Adipose tissue (tissue), 3 donors: ENCODE results near the gene TTC7B. TPM values are rescaled to one million over a fixed set of nuclear protein-coding genes. Genes with fewer than 3 reads are reported as not detected.

ENCODE experiments used
- H3K27ac ChIP-seq: one replicate; pipeline ENCODE4 v1.5.1; 2013; ENCODE audit warnings: low read depth, low read length
- WGBS, 3 donors: extraction: QIAGEN DNeasy Blood & Tissue Kit; methylation state at CpG; one replicate each; pipeline ENCODE4 v1.1.7; 2013; 5-methylcytosine and 5-hydroxymethylcytosine counted together
- polyA plus RNA-seq, 3 donors: library from polyadenylated mRNA; stranded (reverse); fragments of 200-250 nt; gene quantifications; one replicate each; pipeline ENCODE4 v1.2.3, GENCODE V29; 2013
- donor health status: healthy with polysubstance abuse.
- donor health status: Bipolar disorder and iron deficiency.
- donor health status: healthy.

The TTC7B gene
- polyA plus RNA-seq, 3 donors: 14.1 to 35.1 (median 19.7) TPM

GRCh38 chr14:90545966-90546751 lies 270.1 kb downstream of the TTC7B start:
- H3K27ac ChIP-seq: no peak overlapping the region

GRCh38 chr14:90545382-90545781 lies 270.8 kb downstream of the TTC7B start:
- H3K27ac ChIP-seq: no peak overlapping the region
- WGBS, 3 donors: 87 to 100% (median 95%) methylated on average over 3 of the region's 3 CpGs

More at GRCh38 chr14:90545966-90546751, 270.1 kb downstream of the TTC7B start:
- WGBS, 3 donors: 33 to 81% (median 69%) methylated on average over 10 of the region's 10 CpGs

DNA sequence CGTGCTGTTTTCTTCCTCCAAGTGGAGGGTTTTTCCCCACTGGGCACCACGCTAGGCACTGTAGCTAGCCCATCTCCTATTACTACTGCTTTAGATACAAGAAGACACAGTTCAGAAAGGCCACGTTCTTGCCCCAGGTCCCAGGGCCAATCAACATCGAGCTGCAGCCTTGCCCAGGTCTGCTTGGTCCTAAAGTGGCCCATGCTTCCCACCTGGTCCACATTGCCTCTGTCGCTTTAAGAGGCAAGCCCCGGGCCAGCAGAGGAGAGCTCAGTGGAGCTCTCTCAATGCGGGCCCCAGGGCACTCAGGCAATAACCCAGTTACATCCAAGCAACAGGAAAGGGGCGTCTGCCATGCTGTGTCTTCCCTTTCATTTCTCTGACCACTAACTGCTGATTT lies 271.3 kb downstream of the TTC7B start:
- WGBS, 3 donors: 88 to 95% (median 88%) methylated on average over 8 of the region's 8 CpGs
- H3K27ac ChIP-seq: no peak overlapping the region

DNA sequence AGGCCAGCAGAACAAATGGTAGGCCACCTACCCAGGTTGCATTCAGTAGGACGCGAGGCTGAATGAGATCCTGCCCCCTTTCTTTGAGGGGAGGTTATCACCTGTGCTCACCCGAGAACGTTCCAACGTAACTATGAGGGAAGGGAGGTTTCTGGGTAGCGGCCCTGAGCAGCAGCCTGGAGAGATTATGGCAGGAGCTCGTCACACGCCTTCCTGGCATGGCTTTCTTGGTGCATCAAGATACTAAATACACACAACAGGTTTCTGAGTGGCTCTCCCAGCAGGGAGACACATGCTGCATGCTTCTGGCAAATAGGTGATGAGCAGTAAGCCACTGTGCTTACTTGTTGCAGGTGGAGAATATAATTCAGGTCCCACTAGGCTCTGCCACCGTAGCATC lies 271.7 kb downstream of the TTC7B start:
- H3K27ac ChIP-seq: no peak overlapping the region
- whole genome bisulfite sequencing, 3 donors: 95 to 98% (median 95%) methylated on average over 9 of the region's 9 CpGs

- no peak overlapping the region for H3K27ac ChIP-seq
Measured at GRCh38 chr14:90543876-90544275, 272.4 kb downstream of the TTC7B start.

DNA sequence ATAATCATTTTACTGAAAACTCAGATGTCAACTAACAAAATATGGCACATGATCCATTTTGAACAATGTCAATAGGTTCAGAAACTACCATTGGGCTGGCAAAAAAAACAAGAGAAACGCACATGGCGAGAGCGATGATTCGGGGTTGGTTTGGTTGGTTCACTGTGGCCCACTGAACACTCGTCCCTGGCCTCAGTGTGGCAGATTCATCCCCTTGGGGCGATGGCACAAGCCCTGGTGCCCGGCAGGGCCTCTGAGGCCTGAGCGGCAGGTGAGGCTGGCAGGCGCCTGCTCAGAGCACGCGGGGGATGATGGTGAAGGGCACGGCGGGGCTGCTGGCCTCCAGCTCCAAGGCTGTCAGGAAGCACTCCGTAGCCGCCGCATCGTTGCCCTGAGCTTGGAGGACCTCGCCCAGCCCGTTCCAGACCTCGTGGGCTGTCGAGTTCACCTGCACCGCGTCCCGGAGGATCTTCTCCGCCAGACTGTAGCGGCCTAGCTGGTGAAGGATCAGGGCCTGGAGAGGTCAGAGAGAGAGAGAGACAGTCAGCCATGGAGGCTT lies 275.1 kb downstream of the TTC7B start:
- 96 to 98% (median 96%) methylated on average over 26 of the region's 26 CpGs for WGBS, 3 donors
- no peak overlapping the region for H3K27ac ChIP-seq

More at GRCh38 chr14:90543876-90544275, 272.4 kb downstream of the TTC7B start:
- 94 to 96% (median 96%) methylated on average over 6 of the region's 6 CpGs for WGBS, 3 donors

- 90 to 94% (median 93%) methylated on average over 4 of the region's 4 CpGs for WGBS, 3 donors
Measured at GRCh38 chr14:90540437-90540836, 275.8 kb downstream of the TTC7B start.

DNA sequence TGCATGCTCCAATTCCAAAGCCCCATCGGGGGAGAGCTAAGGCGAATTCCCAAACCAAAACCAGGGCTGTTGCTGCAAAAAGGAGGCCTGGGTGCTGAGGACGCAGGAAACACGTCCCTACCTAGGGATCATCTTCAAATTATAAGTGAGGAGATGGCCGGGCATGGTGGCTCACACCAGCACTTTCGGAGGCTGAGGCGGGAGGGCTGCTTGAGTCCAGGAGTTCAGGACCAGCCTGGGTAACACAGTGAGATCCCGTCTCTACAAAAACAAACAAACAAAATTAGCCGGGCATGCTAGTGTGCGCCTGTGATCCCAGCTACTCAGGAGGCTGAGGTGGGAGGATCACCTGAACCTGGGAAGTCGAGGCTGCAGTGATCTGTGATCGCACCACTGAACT lies 276.2 kb downstream of the TTC7B start:
- WGBS, 3 donors: 91 to 96% (median 95%) methylated on average over 12 of the region's 12 CpGs

More at GRCh38 chr14:90540437-90540836, 275.8 kb downstream of the TTC7B start:
- no peak overlapping the region for H3K27ac ChIP-seq

GRCh38 chr14:90539496-90539775 lies 276.8 kb downstream of the TTC7B start:
- no peak overlapping the region for H3K27ac ChIP-seq
- 92 to 100% (median 99%) methylated on average over 3 of the region's 3 CpGs for WGBS, 3 donors

More for the DNA sequence above, 276.2 kb downstream of the TTC7B start:
- H3K27ac ChIP-seq: no peak overlapping the region

DNA sequence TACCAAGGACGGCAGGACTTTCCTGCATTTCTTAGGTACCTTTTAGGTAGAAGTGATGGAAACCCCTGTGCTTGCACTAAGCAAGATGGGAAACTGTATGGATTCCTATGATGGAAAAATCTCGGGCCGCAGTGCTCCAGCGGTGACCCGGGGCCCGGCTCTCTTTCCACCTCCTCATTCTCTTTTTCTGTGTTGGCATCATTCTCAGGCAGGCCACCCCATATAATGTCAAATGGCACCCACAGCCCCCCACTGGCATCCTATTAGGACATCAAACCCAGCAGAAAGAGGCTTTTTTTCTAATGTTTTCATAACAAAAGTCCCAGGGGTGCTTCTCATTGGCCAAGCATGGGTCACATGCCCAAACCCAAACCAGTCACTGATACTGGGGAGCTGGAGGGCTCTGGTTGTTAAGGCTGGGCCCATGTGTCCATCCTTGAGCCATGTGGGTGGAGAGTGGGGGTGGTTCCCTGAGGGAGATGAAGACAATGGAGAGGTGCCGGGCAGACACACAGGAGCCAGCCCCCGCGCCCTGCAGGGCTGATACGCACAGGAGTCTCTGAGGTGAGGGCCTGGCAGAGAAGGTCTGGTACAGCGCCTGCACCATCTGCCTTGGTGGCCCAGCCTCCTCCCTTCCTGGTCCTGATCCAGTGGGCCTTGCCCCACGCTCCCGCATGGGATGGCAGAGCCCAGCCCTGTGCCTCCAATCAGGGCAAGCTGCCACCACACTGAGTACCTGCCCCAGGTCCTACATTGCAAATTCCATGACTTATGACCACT lies 277.3 kb downstream of the TTC7B start:
- H3K27ac ChIP-seq: no peak overlapping the region
- WGBS, 3 donors: 92 to 97% (median 97%) methylated on average over 12 to 13 of the region's 13 CpGs

DNA sequence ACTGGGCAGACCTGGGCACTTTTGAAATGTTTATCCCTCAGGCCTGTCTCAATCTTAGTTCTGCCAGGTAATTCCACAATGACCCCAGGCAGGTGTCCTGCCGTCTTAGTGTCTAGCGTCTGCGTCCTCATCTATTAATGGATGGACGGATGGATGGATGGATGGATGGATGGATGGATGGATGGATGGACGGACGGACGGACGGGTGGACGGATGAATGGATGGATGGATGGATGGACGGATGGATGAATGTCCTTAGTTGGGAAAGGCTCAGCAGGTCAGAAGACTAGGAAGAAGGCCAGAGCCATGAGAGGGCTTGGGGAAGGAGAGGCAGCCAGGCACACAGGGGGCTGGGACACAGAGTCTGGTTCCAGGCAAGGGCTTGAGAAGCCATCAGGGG lies 278.1 kb downstream of the TTC7B start:
- no peak overlapping the region for H3K27ac ChIP-seq
- 76 to 96% (median 88%) methylated on average over 10 of the region's 10 CpGs for WGBS, 3 donors

GRCh38 chr14:90536511-90537191 lies 279.6 kb downstream of the TTC7B start:
- H3K27ac ChIP-seq: no peak overlapping the region
- WGBS, 3 donors: 57 to 78% (median 67%) methylated on average over 23 of the region's 23 CpGs

DNA sequence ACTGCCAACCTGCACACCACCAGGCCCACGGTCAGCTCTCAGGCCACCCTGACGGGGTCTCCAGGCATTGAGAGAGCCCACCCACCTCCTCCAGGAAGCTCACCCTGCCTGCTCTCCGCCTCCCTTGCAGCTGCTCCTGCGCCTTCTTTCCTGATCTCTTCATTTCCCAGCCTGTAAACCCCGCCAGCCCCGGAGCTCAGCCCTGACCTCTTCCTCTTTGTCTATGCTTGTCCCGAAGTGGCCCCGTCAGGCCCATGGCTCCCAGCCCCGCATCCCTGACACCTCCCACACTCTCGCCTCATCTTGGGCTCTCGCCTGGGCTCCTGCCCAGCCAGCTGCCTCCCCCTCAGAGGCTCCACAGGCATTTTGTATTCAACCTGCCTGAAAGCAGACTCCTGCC lies 280.1 kb downstream of the TTC7B start:
- no peak overlapping the region for H3K27ac ChIP-seq
- WGBS, 3 donors: 51 to 85% (median 59%) methylated on average over 10 to 11 of the region's 11 CpGs

DNA sequence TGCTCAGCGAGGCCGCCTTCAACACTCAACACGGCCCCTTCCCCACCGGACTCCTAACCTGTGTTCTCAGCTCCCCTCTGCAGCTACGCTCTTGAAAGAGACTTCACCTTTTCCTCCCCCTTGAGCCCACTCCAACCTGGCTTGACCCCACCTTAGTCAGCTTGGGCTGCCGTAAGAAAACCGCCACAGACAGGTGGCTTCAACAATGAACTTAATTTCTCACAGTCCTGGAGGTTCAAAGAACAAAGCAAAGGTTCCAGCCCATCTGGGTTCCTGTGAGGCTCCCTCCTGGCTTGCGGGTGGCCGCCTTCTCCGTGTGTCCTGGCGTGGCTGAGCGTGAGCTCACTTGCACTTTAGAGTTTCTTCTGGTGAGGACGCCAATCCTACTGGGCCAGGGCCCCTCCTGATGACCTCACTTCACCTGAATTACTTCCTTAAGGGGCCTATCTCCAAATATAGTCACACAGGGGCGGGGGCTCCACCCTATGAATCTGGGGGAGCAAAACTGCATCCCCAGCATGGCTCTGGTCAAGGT lies 280.6 kb downstream of the TTC7B start:
- no peak overlapping the region for H3K27ac ChIP-seq
- WGBS, 3 donors: 74 to 84% (median 83%) methylated on average over 14 of the region's 14 CpGs

DNA sequence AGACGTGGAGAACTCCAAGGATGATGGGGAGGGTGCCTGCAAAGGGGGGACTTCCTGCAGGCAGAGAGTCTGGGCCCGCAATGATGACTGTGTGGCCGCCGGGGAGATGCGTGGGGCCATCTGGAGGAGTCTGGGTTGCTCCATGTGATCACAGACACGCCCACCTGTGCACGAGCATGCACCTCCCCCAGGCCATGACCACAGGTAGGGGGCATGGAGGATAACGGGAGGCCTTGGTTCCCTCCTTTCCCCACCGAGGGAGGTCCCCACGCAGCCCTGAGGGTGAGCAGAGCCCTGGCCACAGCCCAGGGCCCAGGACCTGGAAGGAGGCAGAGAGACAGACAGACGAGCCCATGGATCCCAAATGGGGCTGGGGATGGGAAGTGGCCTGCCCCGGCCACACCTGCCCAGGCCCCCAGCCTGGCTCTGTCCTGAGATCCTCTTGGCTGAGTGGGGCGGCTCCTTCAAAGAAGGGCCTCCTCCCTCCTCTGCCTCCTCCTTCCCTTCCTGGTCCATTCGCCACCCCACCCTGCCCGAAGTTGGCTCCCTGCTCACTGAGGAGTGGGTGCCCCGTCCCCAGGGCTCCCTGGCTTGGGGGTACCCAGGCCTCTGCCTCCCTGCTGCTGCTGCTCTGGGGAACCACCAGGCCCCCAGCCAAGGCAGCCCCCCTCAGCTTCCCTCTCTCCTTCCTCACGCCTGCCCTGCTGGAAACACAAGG lies 281.2 kb downstream of the TTC7B start:
- no peak overlapping the region for H3K27ac ChIP-seq

DNA sequence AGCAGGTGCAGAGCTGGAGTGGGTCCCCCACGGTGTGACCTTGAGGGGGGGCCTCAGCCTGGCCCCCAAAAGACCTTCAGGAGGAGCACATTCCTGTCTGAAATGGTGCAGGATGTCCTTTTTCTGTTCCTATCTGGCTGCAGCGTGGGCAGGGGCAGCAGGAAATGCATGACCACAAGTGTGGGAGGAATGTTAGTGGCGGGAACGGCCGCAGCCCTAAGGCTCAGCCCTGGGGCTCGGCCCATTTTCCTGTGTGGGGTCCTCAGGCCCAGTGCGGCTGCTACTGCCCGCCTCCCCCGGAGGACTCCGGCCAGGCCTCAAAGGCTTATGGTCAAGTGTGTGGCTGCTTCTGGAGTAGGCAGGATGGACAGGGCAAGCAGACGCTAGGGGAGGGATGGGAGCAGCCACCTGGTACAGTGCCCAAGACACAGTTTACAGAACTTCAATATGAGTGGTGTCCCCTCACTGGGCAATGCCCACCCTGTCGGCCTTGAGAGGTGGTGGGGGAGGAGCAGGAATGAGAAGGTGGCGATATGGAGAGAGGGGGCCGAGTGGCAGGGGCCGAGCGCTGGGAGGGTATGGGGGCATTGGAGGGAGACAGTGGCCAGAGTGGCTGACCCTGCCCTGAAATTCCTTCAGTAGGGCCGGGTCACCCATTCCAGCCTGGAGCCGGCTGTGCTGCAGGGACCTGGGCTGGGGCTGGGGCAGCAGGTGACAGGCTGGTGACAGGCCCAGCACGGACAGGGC lies 282.0 kb downstream of the TTC7B start:
- H3K27ac ChIP-seq: no peak overlapping the region
- 55 to 71% (median 56%) methylated on average over 18 to 19 of the region's 19 CpGs for WGBS, 3 donors

More for the DNA sequence above, 281.2 kb downstream of the TTC7B start:
- 74 to 90% (median 78%) methylated on average over 16 to 17 of the region's 17 CpGs for WGBS, 3 donors

DNA sequence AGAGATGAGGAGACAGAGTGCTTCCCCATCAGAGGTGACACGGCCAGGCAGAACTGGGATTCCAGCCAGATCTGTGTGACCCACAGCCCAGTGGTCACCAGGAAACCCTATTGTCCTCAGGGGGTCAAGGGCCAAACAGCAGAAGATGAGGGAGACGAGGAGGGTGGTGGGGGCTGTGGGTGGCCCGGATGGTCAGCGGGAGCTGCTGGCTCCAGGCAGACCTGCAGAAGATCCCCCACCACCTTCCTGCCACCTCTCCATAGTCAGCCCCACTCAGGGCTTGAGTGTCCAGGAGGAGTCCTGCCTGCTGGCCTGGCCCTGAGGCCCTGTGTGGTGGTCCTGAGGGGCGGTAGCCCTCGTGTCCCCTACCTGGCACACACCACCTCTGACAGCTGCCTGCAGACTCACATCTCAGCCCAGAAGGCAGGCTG lies 282.6 kb downstream of the TTC7B start:
- 59 to 67% (median 66%) methylated on average over 6 of the region's 6 CpGs for WGBS, 3 donors
- H3K27ac ChIP-seq: no peak overlapping the region
